ENCODE results near the gene LSR. TPM values are rescaled to one million over a fixed set of nuclear protein-coding genes. Genes with fewer than 3 reads are reported as not detected.
A peak's percentile ranks its signal among the peaks of the same experiment; 100 is the strongest.

Gene LSR
- total RNA-seq, 3 donors from 2014 or later (not counting 1 experiment from before 2014, with no cell fraction given): 3.4 to 6.9 (median 6.7) TPM

GRCh38 chr19:35297922-35298321 lies 49.1 kb downstream of the LSR start:
- ATAC-seq (no peak), DNase-seq (no peak)
- Mint-ChIP-seq H3K4me3 (no peak overlapping the region), H3K27me3 (ENCODE audit: low read depth in 2 of 2) (no peaks in the 10 kb centered on the region), H3K9me3 (no peaks in the 10 kb centered on the region), H3K36me3 (no peaks in the 10 kb centered on the region), H3K27ac (no peak overlapping the region), H3K4me1 (peaks cover 0 to 5% of the 10 kb centered on the region in 2 donors)
- intact Hi-C loops (cut with micrococcal nuclease): no loop called here
- Histone ChIP-seq H3K36me3 (ENCODE audit: control insufficient read depth, insufficient read depth, low read length) (no peaks in the 10 kb centered on the region), H3K27ac (ENCODE audit: low read length) (no peak overlapping the region), H3K9me3 (ENCODE audit: control insufficient read depth, insufficient read depth, low read length) (no peaks in the 10 kb centered on the region), H3K4me1 (ENCODE audit: control insufficient read depth, insufficient read depth, low read length) (peaks cover 19% of the 10 kb centered on the region), H3K4me3 (ENCODE audit: low read length) (no peak overlapping the region), H3K27me3 (ENCODE audit: control insufficient read depth, insufficient read depth, low read length) (no peaks in the 10 kb centered on the region)
- no peak for TF ChIP-seq CTCF (IDR thresholded peaks at IDR 0.05)
- WGBS (ENCODE audit: insufficient coverage): 95% methylated on average over 2 of the region's 2 CpGs

- WGBS (ENCODE audit: insufficient coverage): 77% methylated on average over 5 of the region's 5 CpGs
- no peaks in the 10 kb centered on the region for H3K27me3 Mint-ChIP-seq (ENCODE audit: low read depth in 2 of 2)
- Histone ChIP-seq H3K27ac (ENCODE audit: low read length) (no peak overlapping the region), H3K4me3 (ENCODE audit: low read length) (no peak overlapping the region), H3K4me1 (ENCODE audit: control insufficient read depth, insufficient read depth, low read length) (peaks cover 19% of the 10 kb centered on the region), H3K27me3 (ENCODE audit: control insufficient read depth, insufficient read depth, low read length) (no peaks in the 10 kb centered on the region), H3K36me3 (ENCODE audit: control insufficient read depth, insufficient read depth, low read length) (no peaks in the 10 kb centered on the region), H3K9me3 (ENCODE audit: control insufficient read depth, insufficient read depth, low read length) (no peaks in the 10 kb centered on the region)
- no peak for DNase-seq
- no peak overlapping the region for H3K27ac Mint-ChIP-seq
- H3K4me1 Mint-ChIP-seq: peaks cover 0 to 5% of the 10 kb centered on the region in 2 donors
- TF ChIP-seq CTCF (IDR thresholded peaks at IDR 0.05): no peak
- intact Hi-C loops (cut with micrococcal nuclease): no loop called here
- no peaks in the 10 kb centered on the region for H3K36me3 Mint-ChIP-seq
- H3K9me3 Mint-ChIP-seq: no peaks in the 10 kb centered on the region
- ATAC-seq: no peak
- H3K4me3 Mint-ChIP-seq: no peak overlapping the region
Observed at GRCh38 chr19:35298561-35298972, 49.8 kb downstream of the LSR start.

- H3K4me1 ChIP-seq (ENCODE audit: control insufficient read depth, insufficient read depth, low read length): peaks cover 19% of the 10 kb centered on the region
- no peaks in the 10 kb centered on the region for H3K9me3 ChIP-seq (ENCODE audit: control insufficient read depth, insufficient read depth, low read length)
- Mint-ChIP-seq H3K4me1 (peaks cover 0 to 5% of the 10 kb centered on the region in 2 donors), H3K27me3 (ENCODE audit: low read depth in 2 of 2) (no peaks in the 10 kb centered on the region), H3K36me3 (no peaks in the 10 kb centered on the region), H3K9me3 (no peaks in the 10 kb centered on the region), H3K4me3 (no peak overlapping the region), H3K27ac (no peak overlapping the region)
- peak in 1 of 3 donors; percentile 52 for ATAC-seq
- intact Hi-C loops (cut with micrococcal nuclease): no loop called here
- 86% methylated on average over 45 of the region's 55 CpGs for WGBS (ENCODE audit: insufficient coverage)
- DNase-seq: peak in 1 of 2 donors; percentile 34
- no peak for TF ChIP-seq CTCF (IDR thresholded peaks at IDR 0.05)
- H3K27ac ChIP-seq (ENCODE audit: low read length): no peak overlapping the region
- H3K36me3 ChIP-seq (ENCODE audit: control insufficient read depth, insufficient read depth, low read length): no peaks in the 10 kb centered on the region
- no peak overlapping the region for H3K4me3 ChIP-seq (ENCODE audit: low read length)
- H3K27me3 ChIP-seq (ENCODE audit: control insufficient read depth, insufficient read depth, low read length): no peaks in the 10 kb centered on the region
Observed at GRCh38 chr19:35299523-35300338, 50.9 kb downstream of the LSR start.

- H3K4me3 Mint-ChIP-seq: no peak overlapping the region
- peaks cover 0 to 5% of the 10 kb centered on the region in 2 donors for H3K4me1 Mint-ChIP-seq
- 91% methylated on average over 10 of the region's 10 CpGs for WGBS (ENCODE audit: insufficient coverage)
- H3K36me3 Mint-ChIP-seq: no peaks in the 10 kb centered on the region
- no peak for TF ChIP-seq CTCF (IDR thresholded peaks at IDR 0.05)
- H3K27me3 Mint-ChIP-seq (ENCODE audit: low read depth in 2 of 2): no peaks in the 10 kb centered on the region
- Histone ChIP-seq H3K27ac (ENCODE audit: low read length) (no peak overlapping the region), H3K4me3 (ENCODE audit: low read length) (no peak overlapping the region), H3K27me3 (ENCODE audit: control insufficient read depth, insufficient read depth, low read length) (no peaks in the 10 kb centered on the region), H3K9me3 (ENCODE audit: control insufficient read depth, insufficient read depth, low read length) (no peaks in the 10 kb centered on the region), H3K36me3 (ENCODE audit: control insufficient read depth, insufficient read depth, low read length) (no peaks in the 10 kb centered on the region), H3K4me1 (ENCODE audit: control insufficient read depth, insufficient read depth, low read length) (peaks cover 18% of the 10 kb centered on the region)
- intact Hi-C loops (cut with micrococcal nuclease): no loop called here
- ATAC-seq: no peak
- H3K27ac Mint-ChIP-seq: no peak overlapping the region
- H3K9me3 Mint-ChIP-seq: no peaks in the 10 kb centered on the region
- DNase-seq: no peak
Observed at GRCh38 chr19:35300339-35300649, 51.5 kb downstream of the LSR start.

All from natural killer cell (primary cell).